GM23248 (cell line): ENCODE results near the gene APLF. TPM values are rescaled to one million over a fixed set of nuclear protein-coding genes. Genes with fewer than 3 reads are reported as not detected.

Experiments
- DNase-seq: peaks from one replicate; pipeline ENCODE4 v3.0.0-alpha.2; 2015
- H2AFZ ChIP-seq: fragments of 200-600 bp; sonication (generic); 2 replicates; pipeline ENCODE4 v1.6.1; 2016; ENCODE audit warnings: antibody characterized with exemption
- H3F3A ChIP-seq: fragments of 200-600 bp; sonication (generic); 2 replicates; pipeline ENCODE4 v1.6.1; 2016; ENCODE audit warnings: mild to moderate bottlenecking, antibody characterized with exemption, mixed run types; ENCODE audit not compliant: insufficient read depth
- H3K27ac ChIP-seq: fragments of 200-600 bp; sonication (generic); 2 replicates; pipeline ENCODE4 v1.5.1; 2016; ENCODE audit warnings: mild to moderate bottlenecking
- H3K27me3 ChIP-seq: fragments of 200-600 bp; sonication (generic); replicated peaks from 2 replicates; pipeline ENCODE4 v1.6.1; 2016; ENCODE audit warnings: mild to moderate bottlenecking; ENCODE audit not compliant: insufficient read depth
- H3K36me3 ChIP-seq: fragments of 200-600 bp; sonication (generic); 2 replicates; pipeline ENCODE4 v1.6.1; 2016; ENCODE audit warnings: low read depth, mild to moderate bottlenecking
- H3K4me1 ChIP-seq: fragments of 200-600 bp; sonication (generic); 2 replicates; pipeline ENCODE4 v1.6.1; 2016; ENCODE audit warnings: mild to moderate bottlenecking; ENCODE audit not compliant: insufficient read depth
- H3K4me2 ChIP-seq: fragments of 200-600 bp; sonication (generic); one replicate; pipeline ENCODE4 v1.6.1; 2016; ENCODE audit warnings: mild to moderate bottlenecking; ENCODE audit not compliant: unreplicated experiment
- H3K4me3 ChIP-seq: fragments of 200-600 bp; sonication (generic); 2 replicates; pipeline ENCODE4 v1.5.1; 2016; ENCODE audit warnings: mild to moderate bottlenecking
- H3K79me2 ChIP-seq: fragments of 200-600 bp; sonication (generic); 2 replicates; pipeline ENCODE4 v1.6.1; 2016; ENCODE audit warnings: mild to moderate bottlenecking; ENCODE audit not compliant: insufficient read depth
- H3K9ac ChIP-seq: fragments of 200-600 bp; sonication (generic); 2 replicates; pipeline ENCODE4 v1.6.1; 2016; ENCODE audit warnings: mild to moderate bottlenecking
- H3K9me2 ChIP-seq: fragments of 200-600 bp; sonication (generic); 2 replicates; pipeline ENCODE4 v1.6.1; 2016; ENCODE audit warnings: mixed run types, mild to moderate bottlenecking, moderate library complexity; ENCODE audit not compliant: insufficient read depth
- H3K9me3 ChIP-seq: fragments of 200-600 bp; sonication (generic); one replicate; pipeline ENCODE4 v1.6.1; 2017; ENCODE audit warnings: low read depth
- H4K20me1 ChIP-seq: fragments of 200-600 bp; sonication (generic); 2 replicates; pipeline ENCODE4 v1.6.0; 2016; ENCODE audit not compliant: insufficient read depth
- EZH2 ChIP-seq: fragments of 200-600 bp; sonication (generic); IDR thresholded peaks from 2 replicates; pipeline ENCODE4 v1.6.1; 2018; ENCODE audit warnings: antibody characterized with exemption, mild to moderate bottlenecking; ENCODE audit not compliant: insufficient read depth, poor library complexity, severe bottlenecking
- EZH2phosphoT487 ChIP-seq: fragments of 200-600 bp; sonication (generic); IDR thresholded peaks from 2 replicates; pipeline ENCODE4 v1.6.1; 2018; ENCODE audit warnings: antibody characterized with exemption, moderate library complexity, mild to moderate bottlenecking, low read depth; ENCODE audit not compliant: insufficient read depth
- WGBS, 2 experiments: methylation state at CpG; one replicate each; pipeline ENCODE4 v1.1.6; 2015 to 2017; ENCODE audit warnings: low lambda C conversion rate in 2 of 2, low coverage in 1 of 2; ENCODE audit errors: missing lambda C conversion rate in 2 of 2; 5-methylcytosine and 5-hydroxymethylcytosine counted together
- in situ Hi-C: fragments of 300-500 bp; cut with MboI; formaldehyde crosslinking; loops from 2 replicates; pipeline ENCODE4 v1.15.0; 2020
- polyA plus RNA-seq: library from polyadenylated mRNA; unstranded; fragments of >200 nt; fragmentation: Nextera tagmentation; extraction: Ambion mirVana; gene quantifications from 2 replicates; pipeline ENCODE4 v1.2.1, GENCODE V29; 2016
- total RNA-seq: library from RNA; depleted of rRNA; stranded (reverse); fragments of >200 nt; shearing (Covaris generic); gene quantifications from 2 replicates; pipeline ENCODE4 v1.2.3, GENCODE V29; 2014

Gene APLF
- total and polyA plus RNA-seq, 2 experiments from 2014 or later = 3.6 to 4.0 TPM

- Histone ChIP-seq H3K36me3 (peaks cover 8% of the 10 kb centered on the region), H3K27ac (no peak overlapping the region), H3K9me3 (no peaks in the 10 kb centered on the region), H3K79me2 (no peaks in the 10 kb centered on the region), H3F3A (no peaks in the 10 kb centered on the region), H3K4me1 (no peaks in the 10 kb centered on the region), H3K9ac (no peak overlapping the region), H4K20me1 (no peaks in the 10 kb centered on the region), H3K27me3 (no peaks in the 10 kb centered on the region), H3K4me3 (no peak overlapping the region), H2AFZ (no peak overlapping the region), H3K4me2 (no peak overlapping the region), H3K9me2 (no peaks in the 10 kb centered on the region)
- no peak for DNase-seq
- TF ChIP-seq EZH2 (no peak), EZH2phosphoT487 (no peak)
- in situ Hi-C loops = no loop called here
- WGBS, 2 experiments = 51 to 52% methylated on average over 2 of the region's 2 CpGs
Observed at GRCh38 chr2:68574202-68574791, 106.9 kb downstream of the APLF start.

GRCh38 chr2:68577183-68577582 is 109.8 kb downstream of the APLF start:
- H3F3A ChIP-seq = no peaks in the 10 kb centered on the region
- no peaks in the 10 kb centered on the region for H3K9me3 ChIP-seq
- no peak overlapping the region for H2AFZ ChIP-seq
- H3K9ac ChIP-seq = no peak overlapping the region
- H3K4me1 ChIP-seq = no peaks in the 10 kb centered on the region
- TF ChIP-seq EZH2phosphoT487 (no peak), EZH2 (no peak)
- no peak overlapping the region for H3K4me2 ChIP-seq
- DNase-seq = no peak
- H3K36me3 ChIP-seq = peaks cover 10% of the 10 kb centered on the region
- H4K20me1 ChIP-seq = no peaks in the 10 kb centered on the region
- no peaks in the 10 kb centered on the region for H3K79me2 ChIP-seq
- H3K9me2 ChIP-seq = no peaks in the 10 kb centered on the region
- in situ Hi-C loops = no loop called here
- H3K27me3 ChIP-seq = no peaks in the 10 kb centered on the region
- no peak overlapping the region for H3K4me3 ChIP-seq
- H3K27ac ChIP-seq = no peak overlapping the region

GRCh38 chr2:68579689-68580088 is 112.3 kb downstream of the APLF start:
- WGBS, 2 experiments = 95 to 96% methylated on average over 3 of the region's 3 CpGs
- Histone ChIP-seq H3K27ac (no peak overlapping the region), H3K36me3 (peaks cover 10% of the 10 kb centered on the region), H3K4me3 (no peak overlapping the region), H3K79me2 (no peaks in the 10 kb centered on the region), H3K4me1 (no peaks in the 10 kb centered on the region), H3K27me3 (no peaks in the 10 kb centered on the region), H3K9ac (no peak overlapping the region), H2AFZ (no peak overlapping the region), H3K9me3 (no peaks in the 10 kb centered on the region), H3F3A (no peaks in the 10 kb centered on the region), H3K4me2 (no peak overlapping the region), H4K20me1 (no peaks in the 10 kb centered on the region), H3K9me2 (no peaks in the 10 kb centered on the region)
- in situ Hi-C loops = no loop called here
- TF ChIP-seq EZH2phosphoT487 (no peak), EZH2 (no peak)
- no peak for DNase-seq

GRCh38 chr2:68588589-68588988 is 121.2 kb downstream of the APLF start:
- Histone ChIP-seq H3K9ac (no peak overlapping the region), H3K4me3 (no peak overlapping the region), H4K20me1 (no peaks in the 10 kb centered on the region), H3K36me3 (no peaks in the 10 kb centered on the region), H3K4me1 (no peaks in the 10 kb centered on the region), H3K79me2 (no peaks in the 10 kb centered on the region), H3K9me2 (no peaks in the 10 kb centered on the region), H3K4me2 (no peak overlapping the region), H3F3A (no peaks in the 10 kb centered on the region), H3K27me3 (no peaks in the 10 kb centered on the region), H3K27ac (no peak overlapping the region), H3K9me3 (no peaks in the 10 kb centered on the region), H2AFZ (no peak overlapping the region)
- no peak for DNase-seq
- TF ChIP-seq EZH2 (no peak), EZH2phosphoT487 (no peak)
- in situ Hi-C loops = no loop called here
- WGBS, 2 experiments = 89% methylated on average over 2 of the region's 2 CpGs

- no peaks in the 10 kb centered on the region for H3K4me1 ChIP-seq
- no peak overlapping the region for H2AFZ ChIP-seq
- H3K9me2 ChIP-seq = no peaks in the 10 kb centered on the region
- DNase-seq = peak; percentile 2
- no peak overlapping the region for H3K4me3 ChIP-seq
- no peaks in the 10 kb centered on the region for H4K20me1 ChIP-seq
- no peak for TF ChIP-seq EZH2
- no peak for TF ChIP-seq EZH2phosphoT487
- H3K27me3 ChIP-seq = no peaks in the 10 kb centered on the region
- H3F3A ChIP-seq = no peaks in the 10 kb centered on the region
- H3K4me2 ChIP-seq = no peak overlapping the region
- no peaks in the 10 kb centered on the region for H3K36me3 ChIP-seq
- WGBS, 2 experiments = 96 to 100% methylated on average over 1 of the region's 1 CpG
- H3K27ac ChIP-seq = no peak overlapping the region
- no peak overlapping the region for H3K9ac ChIP-seq
- H3K9me3 ChIP-seq = no peaks in the 10 kb centered on the region
- in situ Hi-C loops = no loop called here
- H3K79me2 ChIP-seq = no peaks in the 10 kb centered on the region
Observed at GRCh38 chr2:68589963-68590362, 122.6 kb downstream of the APLF start.
